Measurements from ENCODE around the gene HVCN1.

GRCh38 chr12:110726028-110726427 is 37.1 kb upstream of the HVCN1 start:
- TF ChIP-seq, protein P1, sequence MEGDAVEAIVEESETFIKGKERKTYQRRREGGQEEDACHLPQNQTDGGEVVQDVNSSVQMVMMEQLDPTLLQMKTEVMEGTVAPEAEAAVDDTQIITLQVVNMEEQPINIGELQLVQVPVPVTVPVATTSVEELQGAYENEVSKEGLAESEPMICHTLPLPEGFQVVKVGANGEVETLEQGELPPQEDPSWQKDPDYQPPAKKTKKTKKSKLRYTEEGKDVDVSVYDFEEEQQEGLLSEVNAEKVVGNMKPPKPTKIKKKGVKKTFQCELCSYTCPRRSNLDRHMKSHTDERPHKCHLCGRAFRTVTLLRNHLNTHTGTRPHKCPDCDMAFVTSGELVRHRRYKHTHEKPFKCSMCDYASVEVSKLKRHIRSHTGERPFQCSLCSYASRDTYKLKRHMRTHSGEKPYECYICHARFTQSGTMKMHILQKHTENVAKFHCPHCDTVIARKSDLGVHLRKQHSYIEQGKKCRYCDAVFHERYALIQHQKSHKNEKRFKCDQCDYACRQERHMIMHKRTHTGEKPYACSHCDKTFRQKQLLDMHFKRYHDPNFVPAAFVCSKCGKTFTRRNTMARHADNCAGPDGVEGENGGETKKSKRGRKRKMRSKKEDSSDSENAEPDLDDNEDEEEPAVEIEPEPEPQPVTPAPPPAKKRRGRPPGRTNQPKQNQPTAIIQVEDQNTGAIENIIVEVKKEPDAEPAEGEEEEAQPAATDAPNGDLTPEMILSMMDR (IDR thresholded peaks at IDR 0.05) = no peak
- no peak for TF ChIP-seq POLR2A (IDR thresholded peaks at IDR 0.05)

All from body of pancreas (tissue), 4 donors.